HG02938 (cell line): ENCODE data around the gene PIGC.

ENCODE experiments used
- ATAC-seq: cut with Tn5 transposase; IDR thresholded peaks from one replicate; pipeline ENCODE4 v1.9.1; 2021; ENCODE audit warnings: mild to moderate bottlenecking, moderate library complexity; ENCODE audit not compliant: unreplicated experiment

PIGC gene

GRCh38 chr1:172443666-172444453, at the start of gene PIGC:
PIGC (minus strand) TSS chr1:172444069; CDS start chr1:172442622, 1,447 bp downstream.
- peak; percentile 100 for ATAC-seq

DNA sequence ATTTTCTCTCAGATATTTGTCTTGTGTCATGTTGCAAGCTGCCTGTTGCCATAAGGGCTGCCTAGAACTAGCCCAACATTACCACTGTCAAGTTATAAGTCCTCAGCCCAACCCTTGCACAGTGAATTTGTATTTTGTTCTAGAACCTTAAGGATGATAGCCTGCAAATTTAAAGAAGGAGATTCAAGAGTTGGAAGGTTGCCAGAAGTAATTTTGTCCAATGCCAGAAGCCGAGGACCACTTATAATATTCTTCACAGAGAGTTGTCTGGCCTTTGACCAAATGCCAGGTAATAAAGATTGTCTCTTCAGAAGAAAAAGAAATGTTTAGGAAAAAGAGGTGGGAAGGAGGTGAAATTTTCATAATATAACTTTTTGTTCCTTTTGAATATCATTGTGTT, 48.6 kb upstream of the PIGC start:
- no peak for ATAC-seq

GRCh38 chr1:172489847-172490246, 46.0 kb upstream of the PIGC start:
- no peak for ATAC-seq

DNA sequence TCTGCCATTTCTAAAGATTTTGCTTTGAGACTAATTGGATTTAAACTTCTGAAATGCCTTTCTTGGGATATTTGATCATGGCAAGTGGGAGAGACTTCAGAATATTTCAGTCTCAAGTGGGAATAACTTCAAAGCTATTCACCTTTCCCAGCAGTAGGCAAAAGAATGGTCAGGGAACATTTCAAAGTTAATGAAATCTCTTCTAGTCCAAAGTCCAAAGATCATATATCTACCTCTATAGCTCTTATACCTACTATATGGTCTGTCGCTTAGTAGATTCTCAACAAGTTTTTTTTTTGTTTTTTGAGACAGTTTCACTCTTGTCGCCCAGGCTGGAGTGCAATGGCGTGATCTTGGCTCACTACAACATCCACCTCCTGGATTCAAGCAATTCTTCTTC, 44.5 kb upstream of the PIGC start:
- no peak for ATAC-seq

DNA sequence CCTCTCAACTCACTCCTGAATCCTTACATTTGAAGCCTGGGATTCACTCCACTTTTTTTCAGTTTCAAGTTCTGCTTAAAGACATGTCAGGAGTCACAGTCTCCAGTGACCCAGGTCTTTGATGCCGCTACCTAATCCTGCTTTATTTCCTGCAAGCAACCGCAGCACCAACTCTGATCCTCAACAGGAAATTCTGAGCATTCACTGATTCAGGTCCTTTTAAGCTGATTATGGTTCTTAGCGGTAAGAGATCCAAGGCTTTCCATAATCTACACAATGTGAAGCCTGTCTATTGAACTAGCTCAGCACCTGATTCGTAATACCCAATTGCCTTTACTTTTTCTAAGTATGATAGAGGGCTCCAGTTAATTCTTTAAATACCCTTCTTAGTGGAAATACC, 43.7 kb upstream of the PIGC start:
- ATAC-seq = no peak

- ATAC-seq = no peak
These were observed 43.1 kb upstream of the PIGC start for GRCh38 chr1:172486805-172487454.

- ATAC-seq = no peak
These were observed 41.8 kb upstream of the PIGC start for GRCh38 chr1:172485626-172486025.

DNA sequence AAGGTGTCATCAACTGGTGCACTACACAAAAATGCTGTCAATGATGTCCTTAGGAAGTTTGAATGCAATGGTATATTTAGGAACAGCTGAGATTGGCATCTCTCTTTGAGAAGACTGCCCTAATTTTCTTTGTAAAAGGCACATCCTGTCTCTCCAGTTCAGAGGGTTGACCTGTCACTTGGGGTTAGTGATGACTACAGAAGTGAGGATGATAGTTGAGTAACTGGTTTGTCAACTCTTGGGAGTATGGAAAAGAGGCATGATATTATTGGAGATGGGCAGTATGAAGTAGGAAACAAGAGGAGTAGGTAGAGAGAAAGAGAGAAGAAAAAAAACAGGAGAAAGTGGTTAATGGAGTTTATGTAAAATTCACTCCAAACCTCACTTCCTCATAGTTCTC, 40.4 kb upstream of the PIGC start:
- ATAC-seq = no peak

- ATAC-seq = no peak
These were observed 39.6 kb upstream of the PIGC start for GRCh38 chr1:172483448-172483847.

GRCh38 chr1:172482044-172482443, 38.2 kb upstream of the PIGC start:
- ATAC-seq = peak; percentile 51

DNA sequence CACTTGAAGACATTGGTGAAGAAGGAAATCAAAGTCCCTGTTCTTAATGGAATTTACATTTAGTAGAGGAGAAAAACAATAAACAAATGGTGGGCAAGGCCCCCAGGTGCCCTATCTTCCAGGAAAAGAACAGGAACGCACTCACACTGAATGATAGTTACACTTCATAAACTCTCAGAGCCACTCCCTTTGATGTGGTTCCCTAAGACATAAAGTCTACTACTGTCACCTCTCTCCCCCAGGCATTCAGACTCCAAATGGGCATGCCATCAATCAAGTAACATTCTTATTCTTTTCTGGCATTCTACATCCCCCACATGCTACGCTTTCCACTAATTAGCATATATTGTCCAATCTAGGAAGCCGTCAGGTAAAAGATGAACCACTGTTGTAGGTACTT, 36.6 kb upstream of the PIGC start:
- no peak for ATAC-seq

- no peak for ATAC-seq
These were observed 34.6 kb upstream of the PIGC start for GRCh38 chr1:172478485-172478884.

- ATAC-seq = no peak
These were observed 33.9 kb upstream of the PIGC start for GRCh38 chr1:172477741-172478140.

GRCh38 chr1:172477216-172477615, 33.3 kb upstream of the PIGC start:
- no peak for ATAC-seq

DNA sequence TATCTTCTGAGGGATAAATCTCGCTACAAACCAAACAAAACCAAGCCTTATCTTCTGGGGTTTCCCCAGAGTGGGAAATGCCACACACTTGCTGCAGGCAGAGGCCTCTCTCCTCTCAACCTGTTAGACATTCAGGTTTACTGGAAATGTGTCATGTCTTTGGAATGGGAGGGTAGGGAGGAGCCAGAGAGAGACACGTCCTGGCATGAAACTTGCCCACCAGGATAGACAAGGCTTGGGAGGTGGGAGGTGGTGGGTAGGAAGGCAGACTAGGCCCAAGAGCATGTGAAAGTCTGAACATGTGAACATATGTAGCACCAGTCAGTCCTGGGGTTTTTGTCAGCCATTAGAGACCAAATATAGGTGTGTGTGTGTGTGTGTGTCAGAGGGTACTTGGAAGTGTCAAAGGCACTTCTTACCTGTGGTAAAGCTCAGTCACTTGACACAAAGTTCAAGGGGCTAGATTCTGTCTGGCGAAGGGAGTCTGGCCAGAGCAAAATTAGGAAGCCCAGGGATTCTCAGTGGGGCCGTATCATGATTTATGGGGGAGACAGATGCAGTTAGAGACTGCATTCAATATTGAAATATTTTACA, 32.4 kb upstream of the PIGC start:
- no peak for ATAC-seq

- no peak for ATAC-seq
These were observed 30.0 kb upstream of the PIGC start for GRCh38 chr1:172473842-172474241.

DNA sequence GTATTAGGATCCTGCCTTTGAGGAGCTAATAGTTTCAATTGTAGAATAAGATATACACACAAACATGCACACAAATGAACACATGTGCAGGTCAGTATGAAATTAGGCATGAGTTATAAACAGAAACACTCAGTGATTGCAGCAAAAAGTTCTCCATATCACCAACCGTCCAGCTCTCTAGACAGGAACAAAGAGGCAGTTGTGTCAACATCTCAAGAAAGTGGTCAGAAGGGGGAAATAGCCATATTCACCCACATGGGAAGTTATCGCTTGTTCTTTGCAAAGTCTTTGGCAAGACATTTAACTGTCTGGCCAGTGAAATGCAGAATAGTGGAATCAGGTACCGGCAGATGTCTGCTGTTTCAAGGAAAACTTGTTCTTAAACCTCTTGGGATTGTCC, 29.4 kb upstream of the PIGC start:
- ATAC-seq = no peak

- ATAC-seq = no peak
These were observed 28.6 kb upstream of the PIGC start for GRCh38 chr1:172472495-172472894.

GRCh38 chr1:172471666-172472065, 27.8 kb upstream of the PIGC start:
- ATAC-seq = no peak

- no peak for ATAC-seq
These were observed 26.3 kb upstream of the PIGC start for GRCh38 chr1:172470149-172470548.

DNA sequence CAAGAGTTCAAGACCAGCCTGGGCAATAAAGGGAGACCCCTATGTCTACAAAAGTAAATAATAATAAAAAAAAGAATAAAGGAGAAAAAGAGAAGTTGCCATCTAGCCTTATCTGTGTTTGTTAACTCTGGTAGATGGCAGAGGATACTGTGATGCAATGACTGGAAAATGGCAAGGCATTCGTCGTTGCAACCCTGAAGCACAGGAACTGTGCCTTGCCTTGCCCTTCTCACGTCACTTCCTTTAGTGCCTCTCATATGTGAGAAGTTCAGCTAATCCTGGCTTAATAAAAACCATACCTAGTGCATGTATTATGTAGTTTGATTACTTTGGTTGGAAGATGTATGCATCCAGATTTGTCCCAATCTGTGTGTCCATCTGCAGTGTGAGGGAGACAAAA, 25.8 kb upstream of the PIGC start:
- no peak for ATAC-seq

DNA sequence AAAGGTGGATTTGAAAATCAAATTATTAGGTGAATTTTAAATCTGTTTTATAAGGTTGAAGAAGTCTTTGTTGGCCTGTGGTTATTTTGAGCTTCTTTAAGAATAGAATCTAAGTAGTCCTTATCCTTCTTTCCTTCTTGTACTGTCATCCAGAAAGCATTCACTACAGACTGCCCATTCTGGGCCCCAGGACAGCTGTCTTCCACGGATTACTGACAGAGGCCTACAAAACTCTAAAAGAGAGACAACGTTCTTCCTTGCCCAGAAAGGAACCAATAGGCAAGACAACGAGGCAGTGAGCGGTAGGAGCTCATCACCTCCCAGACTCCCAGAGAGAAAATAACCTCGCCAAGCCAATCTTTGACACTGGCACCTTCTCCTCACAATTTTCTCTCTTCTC, 24.4 kb upstream of the PIGC start:
- ATAC-seq = no peak
